RPMI7951 (cell line): ENCODE results near the gene TOR1AIP2. TPM values are rescaled to one million over a fixed set of nuclear protein-coding genes. Genes with fewer than 3 reads are reported as not detected.

Experiments used
- DNase-seq: peaks from one replicate; pipeline ENCODE4 v3.0.0-alpha.2; 2012; ENCODE audit warnings: low read depth
- total RNA-seq: library from RNA; depleted of rRNA; stranded (reverse); fragments of >200 nt; shearing (Covaris generic); gene quantifications from 2 replicates; pipeline ENCODE4 v1.2.3, GENCODE V29; 2014; rRNA removed

TOR1AIP2 gene
- 63.9 and 69.6 TPM in 2 replicates for total RNA-seq

DNA sequence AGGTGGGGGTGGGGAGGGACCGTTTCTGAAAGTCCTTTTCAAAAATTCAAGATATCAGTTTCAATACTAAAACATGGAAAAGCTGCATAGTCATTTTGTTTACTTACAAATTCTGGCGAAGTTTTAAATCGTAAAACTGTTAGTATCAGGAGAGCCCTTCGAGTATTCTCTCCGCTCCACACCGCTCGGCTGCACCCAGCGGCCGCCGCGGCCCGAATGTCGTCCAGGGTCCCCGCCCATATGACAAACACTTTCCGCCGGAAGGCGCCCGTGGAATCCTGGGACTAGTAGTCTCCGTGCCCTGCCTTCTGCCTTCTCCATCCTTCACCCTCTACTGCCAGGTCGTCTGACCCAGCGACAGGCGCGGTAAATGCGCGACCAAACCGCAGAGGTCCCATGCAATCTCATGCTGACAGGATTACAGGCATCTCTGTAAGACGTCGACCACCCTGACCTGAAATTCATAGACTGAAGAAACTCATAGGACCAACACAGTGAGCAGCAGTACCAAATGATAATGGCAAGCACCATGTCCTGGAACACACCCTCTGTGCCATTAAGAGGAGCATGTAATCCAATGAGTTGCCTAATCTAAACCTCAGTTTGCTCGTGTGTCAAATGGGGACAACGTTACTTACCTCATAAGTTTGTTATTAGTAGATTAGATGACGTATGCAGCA lies at the start of gene TOR1AIP2:
Gene TOR1AIP2, minus strand, starts transcription at position 218 of the 680 bp plus-strand sequence. CDS start 25,138 bp downstream, outside the sequence.
- peak; percentile 81 for DNase-seq

DNA sequence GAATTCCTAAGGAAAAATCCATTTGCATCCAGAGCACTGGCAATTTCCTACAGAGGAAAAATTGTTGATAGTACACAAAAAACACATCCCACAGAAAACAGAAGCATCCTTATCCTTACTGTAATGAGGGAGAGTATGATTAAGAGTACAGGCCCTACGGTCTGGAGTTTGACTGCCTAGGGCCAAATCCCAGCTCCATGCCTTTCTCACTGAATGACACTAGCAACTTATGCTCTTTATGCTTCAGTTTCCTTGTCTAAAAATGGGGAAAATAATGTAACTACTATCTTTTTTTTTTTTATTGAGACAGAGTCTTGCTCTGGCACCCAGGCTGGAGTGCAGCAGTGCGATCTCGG lies 49.2 kb upstream of the TOR1AIP2 start:
- DNase-seq: peak; percentile 20

DNA sequence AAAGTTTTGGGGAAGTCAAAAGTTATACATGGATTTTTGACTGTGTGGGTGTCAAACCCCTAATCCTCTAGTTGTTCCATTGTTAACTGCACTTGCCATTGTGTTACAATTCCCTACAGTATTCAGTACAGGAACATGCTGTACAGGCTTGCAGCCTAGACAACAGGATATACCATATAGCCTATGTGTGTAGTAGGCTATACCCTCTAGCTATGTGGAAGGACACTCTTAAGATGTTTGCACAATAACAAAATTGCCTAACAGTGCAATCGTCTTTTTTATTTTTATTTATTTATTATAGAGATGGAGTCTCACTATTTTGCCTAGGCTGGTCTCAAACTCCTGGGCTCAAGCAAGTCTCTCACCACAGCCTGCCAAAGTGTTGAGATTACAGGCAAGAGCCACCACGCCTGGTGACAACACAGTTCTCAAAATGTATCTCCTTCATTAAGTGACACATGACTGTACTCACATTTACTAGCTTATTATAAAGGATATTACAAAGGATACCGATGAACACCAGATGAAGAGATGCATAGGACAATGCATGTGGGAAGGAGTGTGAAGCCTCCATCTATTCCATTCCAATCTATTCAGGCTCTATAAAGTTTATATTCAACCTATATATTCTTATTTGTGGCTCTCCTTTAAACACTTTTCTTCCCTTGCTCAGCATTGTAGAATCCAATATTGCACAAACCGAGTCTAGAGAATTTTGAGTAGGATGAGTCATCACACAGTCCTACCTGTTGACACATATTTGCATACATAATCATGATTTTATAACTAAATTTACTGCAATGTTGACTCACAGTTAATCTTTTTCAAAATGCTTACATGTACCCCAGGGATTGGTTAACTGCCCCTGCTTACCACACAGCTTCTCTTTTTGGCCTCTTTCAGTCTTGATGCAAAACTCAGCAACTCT lies 48.6 kb upstream of the TOR1AIP2 start:
- DNase-seq: peak; percentile 10

DNA sequence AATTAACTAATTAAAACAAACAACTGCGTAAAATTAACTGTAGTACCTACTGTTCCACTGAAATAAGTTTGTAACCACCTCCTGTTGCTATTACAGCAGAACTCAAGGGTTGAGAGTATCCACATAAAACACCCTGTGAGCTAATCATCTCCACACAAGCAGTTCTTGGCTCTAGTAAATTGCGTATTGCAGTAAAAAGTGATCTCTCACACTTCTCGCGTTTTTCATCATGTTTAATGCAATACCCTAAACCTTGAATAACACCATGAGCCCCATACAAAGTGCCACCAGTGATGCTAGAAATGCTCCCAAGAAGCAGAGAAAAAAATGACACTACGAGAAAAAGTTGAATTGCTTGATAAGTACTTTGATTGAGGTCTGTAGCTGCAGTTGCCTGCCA lies 47.7 kb upstream of the TOR1AIP2 start:
- DNase-seq: no peak

DNA sequence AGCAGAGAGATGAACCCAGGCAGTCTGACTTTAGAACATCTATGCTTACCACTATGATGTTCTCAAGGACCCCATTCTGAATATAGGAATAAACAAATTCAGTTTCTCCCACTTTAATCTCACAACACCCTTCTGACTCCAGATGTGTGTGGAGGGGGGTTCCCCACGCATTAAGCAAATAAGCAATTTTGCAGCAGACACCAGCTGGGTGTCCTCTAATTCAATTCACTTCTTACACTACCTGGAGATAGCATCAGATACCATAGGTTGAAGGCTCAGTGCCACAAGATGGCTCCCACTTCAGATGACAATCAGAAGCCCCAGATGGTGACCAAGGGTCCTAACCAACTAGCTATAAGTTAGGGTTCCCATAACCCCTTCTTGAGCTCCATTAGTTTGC lies 46.7 kb upstream of the TOR1AIP2 start:
- DNase-seq: no peak

DNA sequence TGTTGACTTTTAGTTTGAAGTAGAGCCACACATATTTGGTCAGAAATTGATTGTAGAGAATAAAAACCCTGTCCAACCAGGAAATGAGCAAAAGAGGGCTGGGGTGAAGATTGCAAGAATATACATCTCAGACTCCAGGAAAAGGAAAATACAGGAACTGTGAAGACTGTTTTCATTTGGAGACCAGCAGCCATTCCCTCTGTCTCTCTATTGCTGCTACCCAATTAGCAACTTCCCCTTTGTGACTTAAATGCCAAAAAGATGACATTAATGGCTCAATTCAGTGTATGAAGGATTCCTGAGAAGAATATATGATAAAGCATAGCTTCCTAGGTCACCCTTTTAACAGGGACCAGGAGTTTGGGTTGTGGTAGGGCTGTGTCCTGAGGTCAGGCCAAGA lies 45.4 kb upstream of the TOR1AIP2 start:
- no peak for DNase-seq

DNA sequence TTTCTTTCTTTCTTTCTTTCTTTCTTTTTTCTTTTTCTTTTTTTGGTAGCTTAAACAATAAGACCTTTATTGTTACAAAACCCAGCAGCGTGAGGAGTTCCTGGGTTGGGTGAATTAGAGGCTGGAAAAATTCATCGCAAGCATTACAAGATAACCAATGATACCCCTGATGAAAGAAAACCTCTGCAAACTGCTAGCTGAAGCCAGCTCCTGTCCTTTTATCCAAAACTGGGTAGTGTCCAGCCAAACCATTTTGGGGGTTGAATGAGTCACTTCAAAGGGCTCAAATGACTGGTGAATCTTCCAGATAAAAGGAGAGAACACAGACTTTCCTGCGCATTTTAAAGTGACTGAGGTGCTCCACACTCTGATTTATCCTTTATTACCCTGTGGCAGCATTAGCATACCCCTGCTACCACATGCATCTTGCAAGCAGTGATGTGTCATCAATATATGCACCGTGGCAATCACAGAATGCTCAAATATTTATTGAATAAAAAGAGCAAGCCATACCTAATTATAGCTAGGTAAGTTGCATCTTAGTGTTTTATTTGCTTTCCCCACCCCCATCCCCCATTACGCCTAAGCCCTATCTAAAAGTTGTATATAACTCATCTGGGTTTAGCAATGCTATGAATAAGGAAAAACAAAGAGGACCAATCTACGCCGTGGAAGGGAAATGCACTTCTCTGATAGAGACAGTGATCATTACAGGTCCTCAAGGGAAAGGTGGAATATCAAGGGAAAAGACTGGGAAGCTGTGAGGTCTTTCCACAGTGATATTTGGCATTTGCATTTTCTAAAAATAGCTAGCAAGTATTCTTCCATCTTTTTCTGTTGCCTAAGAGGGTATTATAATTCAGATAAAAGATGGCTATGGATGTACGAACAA lies 44.6 kb upstream of the TOR1AIP2 start:
- DNase-seq: peak; percentile 70

DNA sequence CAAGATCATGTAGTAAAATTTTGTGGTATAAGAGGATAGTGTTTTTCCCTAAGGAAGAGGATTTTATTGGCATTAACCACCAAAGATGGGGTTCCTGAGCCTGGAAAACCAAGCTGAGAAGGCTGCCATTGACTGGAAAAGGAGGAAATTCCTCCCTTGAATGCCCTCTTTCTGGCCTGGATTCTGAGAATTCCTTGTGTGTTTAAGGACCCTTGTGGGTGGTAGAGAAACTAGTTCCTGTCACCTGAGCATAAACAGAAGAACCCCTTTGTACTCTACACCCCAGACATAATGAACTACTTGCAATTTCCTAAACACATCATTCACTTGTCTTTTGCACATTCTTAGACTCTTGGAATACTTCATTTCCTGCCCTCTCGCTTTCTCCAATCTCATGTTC lies 43.9 kb upstream of the TOR1AIP2 start:
- DNase-seq: peak; percentile 40

DNA sequence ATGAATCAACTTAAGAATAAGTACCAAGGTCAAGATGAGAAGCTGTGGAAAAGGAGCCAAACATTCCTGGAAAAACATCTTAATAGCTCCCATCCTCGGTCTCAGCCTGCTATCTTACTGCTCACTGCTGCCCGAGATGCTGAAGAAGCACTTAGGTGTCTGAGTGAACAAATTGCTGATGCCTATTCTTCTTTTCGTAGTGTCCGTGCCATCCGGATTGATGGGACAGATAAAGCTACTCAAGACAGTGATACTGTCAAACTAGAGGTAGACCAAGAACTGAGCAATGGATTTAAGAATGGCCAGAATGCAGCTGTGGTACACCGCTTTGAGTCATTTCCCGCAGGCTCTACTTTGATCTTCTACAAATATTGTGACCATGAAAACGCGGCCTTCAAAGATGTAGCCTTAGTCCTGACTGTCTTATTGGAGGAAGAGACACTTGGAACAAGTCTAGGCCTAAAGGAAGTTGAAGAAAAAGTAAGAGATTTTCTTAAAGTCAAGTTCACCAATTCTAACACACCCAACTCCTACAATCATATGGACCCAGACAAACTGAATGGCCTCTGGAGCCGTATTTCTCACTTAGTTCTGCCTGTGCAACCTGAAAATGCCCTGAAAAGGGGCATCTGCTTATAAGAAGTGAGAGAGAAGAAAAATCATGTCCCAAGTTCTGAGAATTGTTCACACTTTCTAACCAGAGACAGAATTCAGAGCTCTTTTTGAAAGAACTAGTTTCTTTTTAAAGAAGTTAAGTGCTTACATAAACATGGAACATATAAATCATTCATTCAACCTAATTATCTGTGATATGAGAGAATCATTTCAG lies 40.2 kb upstream of the TOR1AIP2 start:
- peak; percentile 96 for DNase-seq

DNA sequence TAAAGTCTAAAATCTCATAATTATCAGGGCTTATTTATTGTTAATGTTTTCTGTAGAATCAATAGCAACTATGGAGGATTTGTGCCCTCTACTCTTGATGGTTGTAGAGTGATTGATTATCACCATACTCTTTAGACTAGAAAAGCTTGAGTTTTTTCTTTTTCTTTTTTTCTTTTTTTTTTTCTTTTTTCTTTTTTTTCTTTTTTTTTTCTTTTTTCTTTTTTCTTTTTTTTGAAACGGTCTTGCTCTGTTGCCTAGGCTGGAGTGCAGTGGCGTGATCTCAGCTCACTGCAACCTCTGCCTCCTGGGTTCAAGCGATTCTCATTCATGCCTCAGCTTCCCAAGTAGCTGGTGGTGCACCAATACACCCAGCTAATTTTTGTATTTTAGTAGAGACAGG lies 34.2 kb upstream of the TOR1AIP2 start:
- no peak for DNase-seq

DNA sequence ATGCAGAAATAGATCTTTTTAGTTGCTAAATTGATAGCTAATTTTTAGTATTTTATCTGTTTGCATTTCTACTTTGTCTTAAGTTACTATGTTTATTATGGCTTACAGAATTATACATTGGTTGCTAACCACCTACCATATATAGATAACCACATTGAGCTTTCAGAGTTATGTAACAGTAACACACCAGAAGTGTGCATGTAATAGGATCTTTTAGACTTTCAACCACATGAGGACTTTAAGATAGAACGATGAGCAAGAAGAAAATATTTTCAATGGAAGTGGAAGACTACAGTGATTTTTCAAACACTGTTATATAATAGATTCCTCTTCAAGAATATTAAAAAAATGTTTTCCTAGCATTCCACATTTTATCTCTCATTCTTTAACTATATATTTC lies 33.3 kb upstream of the TOR1AIP2 start:
- no peak for DNase-seq

DNA sequence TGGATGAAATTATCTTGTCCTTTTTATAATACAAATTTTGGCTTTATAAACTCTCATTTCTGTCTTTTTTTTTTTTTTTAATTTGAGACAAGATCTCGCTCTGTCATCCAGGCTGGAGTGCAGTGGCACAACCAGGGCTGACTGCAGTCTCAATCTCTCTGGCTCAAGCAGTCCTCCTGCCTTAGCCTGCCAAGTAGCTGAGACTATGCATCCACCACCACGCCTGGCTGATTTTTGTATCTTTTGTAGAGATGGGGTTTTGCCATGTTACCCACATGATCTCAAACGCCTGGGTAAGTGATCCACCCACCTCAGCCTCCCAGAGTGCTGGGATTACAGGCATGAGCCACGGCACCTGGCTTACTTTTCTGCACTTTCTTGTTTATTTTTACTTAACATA lies 12.0 kb upstream of the TOR1AIP2 start:
- DNase-seq: no peak

DNA sequence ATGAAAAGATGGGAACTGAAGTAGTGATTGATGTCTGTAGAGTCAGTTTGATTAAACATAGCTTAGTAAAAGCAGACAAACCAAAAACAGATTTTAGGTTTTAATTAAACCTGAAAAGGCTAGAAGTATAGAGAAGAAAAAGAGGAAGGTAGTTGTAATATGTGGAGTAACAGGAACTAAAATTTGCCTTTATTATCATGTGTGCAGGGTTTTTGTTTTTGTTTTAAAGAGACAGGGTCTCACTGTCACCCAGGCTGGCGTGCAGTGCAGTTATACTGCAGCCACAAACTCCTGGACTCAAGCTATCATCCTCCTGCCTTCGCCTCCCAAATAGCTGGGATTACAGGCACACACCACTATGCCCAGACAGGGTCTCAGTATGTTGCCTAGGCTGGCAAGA lies 10.5 kb upstream of the TOR1AIP2 start:
- no peak for DNase-seq

DNA sequence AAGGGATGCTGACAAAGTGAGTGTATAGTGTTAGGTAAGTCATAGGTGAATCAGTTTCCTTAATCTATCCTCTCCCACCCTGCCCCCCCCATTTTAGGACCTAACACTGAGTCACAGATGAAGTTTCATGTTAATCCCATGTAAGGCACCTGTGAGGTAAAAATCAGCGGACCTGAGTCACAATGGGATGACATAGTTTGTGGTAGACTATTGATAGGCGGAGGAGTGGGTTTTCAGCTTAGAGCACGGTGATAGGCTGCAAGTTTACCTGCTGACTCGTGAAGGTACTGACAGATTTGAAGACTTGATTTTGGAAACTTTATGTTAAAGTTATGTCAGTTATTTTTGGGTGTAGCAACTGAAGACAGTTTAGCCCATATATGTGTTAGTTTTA lies 6.1 kb upstream of the TOR1AIP2 start:
- no peak for DNase-seq

DNA sequence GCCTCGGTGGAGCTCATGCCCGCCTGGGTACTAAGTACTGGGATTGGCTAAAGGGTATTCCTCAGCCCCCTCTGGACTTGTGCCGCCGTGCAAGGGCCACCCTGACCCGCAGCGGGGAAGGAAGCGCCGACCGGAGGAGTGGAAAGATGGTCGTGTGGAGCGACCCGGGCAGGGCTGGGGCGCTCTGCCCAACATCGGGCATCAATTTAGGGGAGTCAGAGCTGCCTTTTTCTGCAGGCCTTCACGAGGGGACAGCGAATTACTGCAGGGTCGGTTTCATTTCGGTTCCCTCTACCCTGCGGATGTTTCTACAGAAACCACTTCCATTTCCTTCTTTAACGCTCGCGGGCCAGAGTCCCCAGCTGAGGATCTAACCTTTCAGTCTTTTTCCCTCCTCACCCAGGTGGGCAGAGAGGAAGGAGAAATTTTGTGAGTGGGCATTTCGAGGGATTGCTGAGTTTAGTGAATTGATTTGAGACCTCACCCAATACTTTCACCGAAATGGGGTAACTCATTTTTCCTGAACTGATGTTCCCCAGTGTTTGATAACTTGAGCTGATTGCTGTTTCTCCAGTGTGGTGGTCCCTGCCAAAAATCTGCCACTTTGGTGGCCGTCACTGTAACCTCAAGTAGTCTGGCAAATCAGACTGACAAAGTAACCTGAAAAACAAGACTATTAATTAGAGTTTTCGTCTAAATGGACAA lies 5.6 kb upstream of the TOR1AIP2 start:
- DNase-seq: no peak

DNA sequence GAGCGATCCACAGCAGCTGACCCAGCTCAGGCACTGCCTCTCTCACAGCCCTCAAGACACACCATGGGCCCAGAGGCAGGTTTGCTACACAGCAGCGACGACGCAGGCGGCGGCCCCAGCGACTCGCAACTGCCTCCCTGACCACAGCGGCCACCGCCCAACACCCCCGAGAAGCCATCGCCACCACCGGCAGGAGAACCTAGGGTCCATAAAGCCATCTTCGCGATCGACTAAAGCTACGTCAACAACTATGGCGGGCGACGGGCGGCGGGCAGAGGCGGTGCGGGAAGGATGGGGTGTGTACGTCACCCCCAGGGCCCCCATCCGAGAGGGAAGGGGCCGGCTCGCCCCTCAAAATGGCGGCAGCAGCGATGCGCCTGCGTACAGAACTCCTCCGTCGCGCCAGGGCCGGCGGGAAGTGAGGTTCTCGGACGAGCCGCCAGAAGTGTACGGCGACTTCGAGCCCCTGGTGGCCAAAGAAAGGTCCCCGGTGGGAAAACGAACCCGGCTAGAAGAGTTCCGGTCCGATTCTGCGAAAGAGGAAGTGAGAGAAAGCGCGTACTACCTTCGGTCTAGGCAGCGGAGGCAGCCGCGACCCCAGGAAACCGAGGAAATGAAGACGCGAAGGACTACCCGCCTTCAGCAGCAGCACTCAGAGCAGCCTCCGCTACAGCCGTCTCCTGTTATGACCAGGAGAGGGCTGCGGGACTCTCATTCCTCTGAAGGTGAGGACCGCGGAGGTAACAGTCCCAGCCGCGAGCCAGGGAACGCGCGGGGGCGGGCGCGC lies 4.8 kb upstream of the TOR1AIP2 start, which contains the start of gene TOR1AIP1:
Gene TOR1AIP1, plus strand, starts transcription at position 33 of the 787 bp plus-strand sequence. Its CDS starts 218 bp downstream, at position 251.
- DNase-seq: peak; percentile 95

DNA sequence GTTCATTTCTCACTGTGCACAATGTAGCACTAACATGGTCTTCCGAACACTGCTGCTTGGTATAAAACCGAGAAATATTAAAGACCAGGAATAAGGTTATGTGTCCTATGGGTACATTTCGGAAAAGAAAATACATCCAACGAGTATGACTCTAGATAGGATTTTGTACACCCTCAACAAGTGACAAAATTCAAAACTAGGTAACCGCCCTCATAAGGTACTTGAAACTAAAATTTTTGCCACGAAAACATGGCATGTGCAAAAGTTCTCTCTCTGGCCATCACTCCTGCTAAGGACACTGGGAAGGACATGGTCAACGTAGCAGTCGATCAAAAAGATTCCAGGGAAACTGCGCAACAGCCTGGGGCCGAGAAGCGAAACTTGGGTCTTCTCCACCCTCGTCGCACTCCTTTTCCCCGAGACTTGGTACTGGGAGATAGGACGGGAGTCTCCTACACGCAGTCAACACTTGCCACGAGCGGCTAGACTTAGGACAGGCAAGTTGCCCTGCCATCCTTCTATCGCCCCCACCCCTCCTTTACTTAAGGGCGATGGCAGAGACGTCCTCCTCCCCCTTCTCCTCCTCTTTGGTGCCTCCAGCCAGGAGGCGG lies 4.1 kb upstream of the TOR1AIP2 start:
- peak; percentile 91 for DNase-seq

DNA sequence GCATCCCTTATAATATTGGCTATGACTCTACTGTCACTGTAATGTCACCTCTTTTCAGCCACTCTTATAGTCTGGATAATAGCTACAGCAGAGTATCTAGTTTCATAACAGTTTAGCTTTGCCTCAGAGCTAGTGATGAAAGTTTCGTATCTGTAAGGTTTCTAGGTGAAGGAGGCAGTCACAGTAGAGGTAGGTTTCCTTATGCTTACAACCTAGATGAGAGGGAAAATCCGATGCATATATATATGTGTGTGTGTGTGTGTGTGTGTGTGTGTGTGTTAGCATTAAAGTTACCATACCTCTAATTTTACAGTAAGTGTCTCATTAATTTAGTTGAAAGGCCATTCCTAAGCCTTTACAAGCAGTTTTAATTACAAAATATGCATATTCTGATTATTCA lies 2.2 kb upstream of the TOR1AIP2 start:
- no peak for DNase-seq

DNA sequence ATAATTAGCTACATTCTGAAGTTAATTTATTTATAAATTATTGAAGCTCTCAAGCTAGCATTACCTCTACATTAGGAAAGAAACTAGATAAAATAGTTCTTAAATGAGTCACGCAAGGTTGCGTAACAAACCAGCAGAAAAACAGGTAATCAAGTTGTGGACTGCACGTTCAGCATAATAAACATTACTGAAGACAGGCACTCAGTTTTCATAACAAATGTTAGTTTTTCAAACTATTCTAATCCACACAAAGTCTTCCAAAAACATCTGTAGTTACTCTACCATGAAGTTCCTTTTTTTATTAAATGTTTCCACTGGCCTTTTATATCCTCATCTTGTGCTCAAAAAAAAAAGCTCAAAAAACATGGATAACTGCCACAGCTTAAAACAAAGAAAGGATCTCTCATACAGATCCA lies 1.3 kb downstream of the TOR1AIP2 start:
- DNase-seq: peak; percentile 31
